HG02981 (cell line): ENCODE data around the gene RUFY1.

Source experiments
- ATAC-seq: cut with Tn5 transposase; IDR thresholded peaks from one replicate; pipeline ENCODE4 v1.9.1; 2021; ENCODE audit warnings: mild to moderate bottlenecking, moderate library complexity; ENCODE audit not compliant: unreplicated experiment

The RUFY1 gene

DNA sequence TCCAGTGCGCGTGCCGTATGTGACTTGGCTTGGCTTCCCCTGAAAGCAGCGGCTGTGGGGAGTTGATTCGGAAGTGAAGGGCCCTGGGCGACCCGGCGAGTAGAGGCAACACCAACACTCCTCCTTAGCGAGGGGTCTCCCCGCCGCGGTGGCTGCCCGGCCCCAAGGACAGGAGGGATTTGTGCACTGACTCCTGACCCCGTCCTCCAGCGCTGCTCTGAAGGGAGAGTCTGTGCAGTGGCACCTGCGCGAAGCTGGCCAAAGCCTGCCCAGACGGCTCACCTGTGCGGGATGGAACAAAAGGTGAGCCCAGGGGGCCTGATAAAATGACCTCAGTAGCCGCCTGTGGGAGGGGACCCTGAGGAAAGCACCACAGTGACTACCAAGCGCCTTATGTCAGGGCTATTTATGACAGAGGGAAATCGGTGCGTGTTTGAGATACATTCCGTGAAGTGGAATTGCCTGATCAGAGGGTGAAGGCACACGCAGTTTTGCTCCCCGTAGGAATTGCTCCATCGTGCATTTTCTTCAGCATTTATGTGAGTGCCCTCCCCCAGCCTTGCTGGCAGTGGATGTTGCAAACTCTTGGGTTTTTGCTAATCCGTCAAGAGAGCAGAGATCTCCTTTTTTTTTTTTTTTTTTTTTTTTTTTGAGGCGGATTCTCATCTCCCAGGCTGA is 108.0 kb downstream of the RUFY1 start:
- ATAC-seq: peak; percentile 45
